ENCODE results near the gene TBC1D8.

The TBC1D8 gene

DNA sequence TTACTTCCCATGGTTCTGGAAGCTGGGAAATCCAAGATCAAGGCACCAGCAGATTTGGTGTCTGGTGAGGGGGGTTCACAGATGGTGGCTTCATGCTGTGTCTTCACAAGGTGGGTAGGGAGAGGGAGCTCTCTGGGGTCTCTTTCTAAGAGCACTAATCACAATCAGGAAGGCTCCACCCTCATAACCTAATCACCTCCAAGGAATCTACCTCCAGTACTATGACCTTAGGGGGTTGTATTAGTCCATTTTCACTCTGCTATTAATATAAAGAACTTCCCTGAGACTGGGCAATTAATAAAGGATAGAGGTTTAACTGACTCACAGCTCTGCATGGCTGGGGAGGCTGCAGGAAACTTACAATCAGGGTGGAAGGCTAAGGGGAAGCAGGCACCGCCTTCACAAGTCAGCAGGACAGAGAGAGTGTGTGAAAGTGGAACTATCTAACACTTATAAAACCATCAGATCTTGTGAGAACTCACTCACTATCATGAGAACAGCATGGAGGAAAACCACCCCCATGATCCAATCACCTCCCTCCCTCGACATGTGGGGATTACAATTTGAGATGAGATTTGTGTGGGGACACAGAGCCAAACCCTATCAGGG, 17.6 kb downstream of the TBC1D8 start:
- no peak for DNase-seq

- DNase-seq, result no peak
These were observed 19.0 kb downstream of the TBC1D8 start for GRCh38 chr2:101132202-101132601.

DNA sequence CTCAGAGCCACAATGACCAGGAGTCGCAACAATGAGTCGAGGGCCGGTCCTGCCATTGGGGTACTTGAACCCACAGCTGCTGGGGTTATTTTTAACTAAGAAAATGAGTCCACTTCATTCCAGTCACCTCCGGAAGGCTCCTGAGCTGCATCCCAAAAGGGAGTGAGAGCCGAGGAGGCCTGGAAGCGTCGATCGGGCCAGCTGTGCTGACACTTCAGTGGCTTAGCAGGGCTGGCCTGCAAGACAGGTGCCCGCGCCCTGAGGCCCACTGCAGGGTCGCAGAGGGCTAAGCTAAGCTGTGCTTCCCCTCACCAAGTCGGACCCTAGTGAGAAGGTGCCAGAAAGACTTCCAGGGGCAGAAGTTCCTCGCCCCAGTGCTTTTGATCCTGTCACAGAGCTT, 21.1 kb downstream of the TBC1D8 start:
- DNase-seq, result no peak

- DNase-seq, result no peak
These were observed 23.7 kb downstream of the TBC1D8 start for GRCh38 chr2:101127319-101128056.

GRCh38 chr2:101125808-101126207, 25.4 kb downstream of the TBC1D8 start:
- no peak for DNase-seq

DNA sequence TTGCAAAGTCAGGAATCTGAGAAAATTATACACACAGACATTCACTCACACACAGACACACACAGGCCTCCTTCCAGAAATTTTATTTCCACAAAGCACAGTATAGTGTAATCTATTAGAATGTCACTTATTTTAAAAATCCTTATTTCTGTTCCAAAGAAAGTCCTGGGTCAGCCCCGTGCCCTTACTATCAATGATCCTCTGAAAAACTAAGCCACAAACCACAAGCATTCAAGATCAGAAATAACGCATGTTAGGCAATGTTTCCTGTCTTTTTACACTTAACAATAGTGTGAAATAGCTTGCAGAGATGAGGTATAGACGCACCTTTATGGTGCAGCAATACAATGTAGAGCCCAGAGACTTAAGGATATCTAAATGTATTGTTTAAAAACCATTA, 25.8 kb downstream of the TBC1D8 start:
- DNase-seq, result peak; percentile 55

DNA sequence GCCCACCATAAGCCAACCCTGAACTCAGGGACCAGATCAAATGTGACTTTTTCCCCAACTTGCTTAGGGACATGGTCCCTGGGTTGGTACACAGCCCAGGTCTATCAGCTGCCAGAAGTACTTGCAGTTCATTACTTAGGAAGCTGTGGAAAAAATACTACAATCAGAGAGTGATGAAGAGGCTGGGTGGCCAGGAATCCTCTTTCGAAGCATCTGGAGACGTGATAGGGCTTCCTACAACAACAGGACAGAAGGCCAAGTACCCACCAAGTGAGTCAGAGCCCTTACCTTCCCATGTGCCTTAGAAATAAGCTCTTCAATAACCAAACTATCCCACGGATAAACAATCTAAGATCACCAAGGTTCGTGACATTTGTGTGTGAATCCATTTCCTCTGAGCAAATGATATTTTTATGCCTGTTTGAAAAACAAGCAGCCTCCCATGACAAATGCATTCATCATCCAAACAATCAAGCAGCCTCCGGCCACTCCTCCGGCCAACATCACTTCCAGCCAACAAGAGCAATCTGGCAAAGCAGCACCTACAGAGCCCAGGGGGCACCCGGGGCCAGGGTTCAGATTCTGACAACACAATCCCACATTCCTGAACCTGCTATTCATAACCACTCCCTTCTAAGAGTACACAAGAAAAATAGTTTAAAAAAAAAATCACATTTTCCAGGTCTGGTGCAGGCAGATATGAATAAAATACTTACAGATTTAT, 26.4 kb downstream of the TBC1D8 start:
- peak; percentile 98 for DNase-seq

DNA sequence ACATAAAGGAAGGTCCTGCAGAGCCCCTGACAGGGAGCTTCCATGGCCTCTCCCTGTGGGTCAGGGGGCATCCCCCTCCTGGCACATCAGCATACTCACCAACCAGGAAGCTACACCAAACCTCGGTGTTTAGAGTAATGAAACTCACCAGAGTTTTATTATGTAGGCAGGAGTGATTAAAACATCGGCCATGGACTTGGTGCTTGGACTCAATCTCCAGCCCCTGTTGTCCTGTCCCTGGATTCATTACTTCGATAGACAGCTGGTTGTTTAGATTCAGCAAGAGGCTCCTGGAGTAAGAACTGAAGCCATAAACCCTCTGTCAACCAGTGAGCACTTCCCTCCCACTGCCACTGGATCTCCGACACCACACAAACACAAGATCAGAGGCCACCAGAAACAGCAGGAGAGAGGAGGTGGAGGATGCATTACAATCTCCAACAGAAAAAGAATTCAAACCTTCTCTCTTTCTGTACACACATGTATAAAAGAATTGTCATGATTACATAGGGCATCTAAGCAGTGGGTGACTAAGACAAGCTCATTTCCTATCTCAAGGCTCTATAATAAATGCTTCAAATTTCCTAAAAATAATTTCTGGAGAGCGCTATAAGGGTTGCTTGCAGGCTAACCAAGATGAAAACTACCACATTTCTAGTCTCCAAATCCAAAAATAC, 27.2 kb downstream of the TBC1D8 start:
- DNase-seq, result peak; percentile 66

- DNase-seq, result no peak
These were observed 30.0 kb downstream of the TBC1D8 start for GRCh38 chr2:101121174-101121573.

DNA sequence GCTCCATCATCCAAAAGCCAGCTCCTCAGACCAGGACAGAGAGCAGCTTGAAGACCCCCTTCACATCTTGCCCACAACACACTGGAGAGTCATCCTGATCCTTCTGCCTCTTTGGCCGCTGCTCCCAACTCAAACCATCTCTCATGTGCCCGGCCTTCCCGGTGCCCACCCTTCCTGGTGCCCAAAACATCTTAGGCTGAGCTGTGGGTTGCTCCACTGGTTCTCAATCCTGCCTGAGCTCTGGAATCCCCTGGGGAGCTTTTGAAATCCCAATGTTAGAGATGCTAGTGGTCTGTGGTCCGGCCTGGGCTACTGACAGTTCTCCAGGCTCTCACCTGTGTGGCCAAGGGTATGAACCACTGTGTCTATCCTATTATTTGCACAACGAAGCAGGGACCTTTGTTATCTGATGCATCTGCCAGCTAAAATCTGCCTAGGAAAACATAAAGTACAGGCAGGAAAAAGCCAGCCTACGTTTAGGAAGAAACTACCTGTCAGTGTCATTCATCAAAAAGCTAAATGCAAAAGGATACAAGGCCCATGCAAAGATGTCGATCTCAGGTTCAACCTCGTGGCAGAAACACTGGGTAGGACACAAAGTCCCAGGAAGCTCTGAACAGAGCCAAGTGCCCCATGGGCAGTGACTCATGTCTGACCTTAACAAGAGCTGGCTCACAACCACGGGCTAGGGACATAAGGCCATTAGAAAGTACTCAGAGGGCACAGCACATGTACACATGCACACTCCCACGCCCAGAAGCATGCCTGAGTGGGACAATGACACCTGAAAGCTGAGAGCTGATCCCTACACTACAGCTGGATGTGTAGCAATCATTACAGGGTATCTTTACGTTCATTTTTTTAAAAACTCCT, 30.8 kb downstream of the TBC1D8 start:
- DNase-seq, result peak; percentile 81

GRCh38 chr2:101119431-101119830, 31.8 kb downstream of the TBC1D8 start:
- peak; percentile 69 for DNase-seq

DNA sequence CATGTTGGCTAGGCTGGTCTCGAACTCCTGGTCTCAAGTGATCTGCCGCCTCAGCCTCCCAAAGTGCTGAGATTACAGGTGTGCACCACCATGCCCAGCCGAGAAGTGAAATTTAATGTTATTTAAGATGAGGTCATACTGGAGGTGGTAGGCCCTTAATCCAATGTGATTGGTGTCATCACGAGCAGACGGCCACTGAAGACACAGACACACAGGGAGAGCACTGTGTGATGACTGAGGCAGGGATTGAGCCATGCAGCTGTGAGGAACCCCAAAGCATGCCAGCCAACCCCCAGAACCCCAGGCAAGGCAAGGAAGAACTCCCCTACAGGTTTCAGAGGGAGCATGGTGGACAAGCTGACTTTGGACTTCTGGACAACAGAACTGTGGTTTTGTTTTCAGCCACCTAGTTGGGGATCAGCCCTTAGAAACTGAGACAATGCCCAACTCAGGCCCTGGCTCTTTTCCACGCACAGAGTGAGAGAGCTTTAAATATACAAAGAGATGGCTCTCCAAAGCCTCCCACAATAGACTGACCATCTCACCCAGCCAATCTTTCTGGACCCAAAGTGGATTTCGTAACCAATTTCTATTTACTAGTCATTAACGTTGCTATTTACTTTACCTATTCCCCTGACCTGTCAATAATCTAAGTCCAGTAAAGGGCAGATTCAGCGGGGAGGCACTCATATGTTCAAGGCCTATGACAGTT, 34.2 kb downstream of the TBC1D8 start:
- no peak for DNase-seq

- DNase-seq, result no peak
These were observed 34.8 kb downstream of the TBC1D8 start for GRCh38 chr2:101116348-101116747.

DNA sequence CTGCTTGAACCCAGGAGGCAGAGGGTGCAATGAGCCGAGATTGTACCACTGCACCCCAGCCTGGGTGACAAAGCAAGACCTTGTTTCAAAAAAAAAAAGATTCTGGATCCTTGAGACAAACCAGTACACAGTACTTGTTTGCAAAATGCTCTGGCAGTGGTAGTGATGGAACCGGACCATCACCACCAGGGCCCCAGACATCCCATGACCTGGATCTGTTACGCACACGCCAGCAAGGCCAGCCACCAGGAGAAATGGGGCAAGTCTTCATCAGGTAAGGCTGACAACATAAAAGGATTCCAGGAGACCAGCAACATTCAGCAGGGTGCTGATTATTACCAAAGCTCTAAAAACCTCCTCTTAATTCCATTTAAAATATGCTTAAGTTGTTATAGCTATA, 35.5 kb downstream of the TBC1D8 start:
- no peak for DNase-seq

DNA sequence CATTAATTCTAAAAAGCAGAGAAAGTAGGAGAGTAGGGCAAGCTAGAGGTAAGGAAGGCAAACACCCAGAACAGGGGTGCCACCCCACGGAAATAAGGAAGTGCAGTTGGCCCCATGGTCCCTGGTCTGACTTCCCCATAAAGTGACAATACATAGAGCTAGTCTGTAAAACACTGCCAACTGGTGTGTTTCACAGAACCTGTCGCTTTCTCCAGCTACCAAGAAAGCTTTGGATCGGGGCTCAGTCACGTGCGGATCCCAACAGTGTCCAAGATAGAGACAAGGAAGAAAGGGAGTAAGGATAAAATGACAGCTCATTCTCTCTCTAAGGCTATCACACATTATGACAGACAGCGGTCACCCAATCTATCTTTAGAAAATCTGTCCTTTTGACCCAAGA, 36.4 kb downstream of the TBC1D8 start:
- DNase-seq, result no peak

- no peak for DNase-seq
These were observed 36.9 kb downstream of the TBC1D8 start for GRCh38 chr2:101114268-101114783.

GRCh38 chr2:101113441-101114267, 37.5 kb downstream of the TBC1D8 start:
- peak; percentile 72 for DNase-seq

DNA sequence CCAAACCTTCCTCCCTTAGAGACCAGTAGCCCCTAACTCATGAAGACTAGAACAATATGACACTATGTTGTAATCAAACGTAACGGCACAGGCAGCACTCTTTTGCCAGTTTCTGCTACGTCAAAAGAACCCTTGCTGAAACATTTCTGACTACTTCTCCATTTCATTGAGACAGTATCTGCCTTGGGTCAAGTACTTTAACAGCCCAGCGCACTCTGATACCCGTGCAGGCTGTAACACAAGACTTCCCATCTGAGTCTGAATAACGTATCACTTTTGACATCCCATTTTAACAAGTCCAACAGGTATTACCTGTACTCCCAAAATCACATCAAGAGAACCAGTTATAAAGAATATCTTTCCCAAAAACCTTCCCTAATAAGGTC, 38.4 kb downstream of the TBC1D8 start:
- no peak for DNase-seq

DNA sequence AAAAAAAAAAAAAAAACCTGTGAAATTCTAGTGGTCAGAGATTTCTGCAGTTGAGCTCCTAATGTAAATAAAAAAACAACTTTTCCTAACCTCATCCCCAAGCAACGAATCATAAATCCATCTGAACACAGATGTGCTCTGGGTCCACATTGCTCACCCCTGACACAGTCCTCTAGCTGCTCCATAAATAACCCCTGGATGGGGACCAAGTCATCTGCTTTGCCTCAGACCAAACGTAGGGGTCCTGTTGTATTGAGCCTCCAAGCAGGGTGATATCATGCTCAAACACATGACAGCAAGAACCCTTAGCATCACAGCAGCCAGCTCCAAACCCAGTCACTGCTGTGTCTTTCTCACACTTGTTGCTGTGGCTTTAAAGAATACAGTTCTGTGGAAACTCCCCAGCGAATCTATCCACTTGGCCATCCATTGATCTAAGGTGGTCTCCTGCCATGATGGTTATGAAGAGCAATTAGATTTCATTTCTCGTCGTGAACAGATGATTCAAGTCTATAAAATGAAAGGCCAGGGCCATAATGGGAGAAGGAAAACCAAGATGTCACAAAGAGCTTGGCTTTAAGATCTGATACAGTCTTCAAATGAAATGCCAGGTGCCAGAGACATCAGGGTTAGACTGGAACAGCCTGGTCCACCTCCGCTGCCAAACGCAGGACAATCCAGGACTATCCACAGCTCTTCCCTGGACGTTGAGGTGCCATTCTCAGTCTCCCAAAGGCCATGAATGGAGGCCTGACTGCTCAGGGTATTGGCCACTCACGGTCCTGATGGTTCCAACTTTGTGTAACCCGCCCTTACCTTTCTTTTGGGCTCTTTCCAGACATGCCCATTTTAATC, 39.0 kb downstream of the TBC1D8 start:
- peak; percentile 96 for DNase-seq

Measured in HCEC 1CT (cell line).